HFFc6 (cell line): Measurements from ENCODE around the gene PSMB3. TPM values are rescaled to one million over a fixed set of nuclear protein-coding genes. Genes with fewer than 3 reads are reported as not detected.

Experiments
- DNase-seq: peaks from one replicate; pipeline ENCODE4 v3.0.0-alpha.2; 2018
- H3K27ac Mint-ChIP-seq: 2 replicates; pipeline ENCODE4 v1.8.0; 2020; ENCODE audit warnings: mild to moderate bottlenecking, mixed read lengths
- H3K27me3 Mint-ChIP-seq: 2 replicates; pipeline ENCODE4 v1.8.0; 2021; ENCODE audit warnings: mild to moderate bottlenecking, moderate library complexity, mixed read lengths; ENCODE audit not compliant: insufficient read depth
- H3K36me3 Mint-ChIP-seq: 2 replicates; pipeline ENCODE4 v1.8.0; 2021; ENCODE audit warnings: low read depth, mixed read lengths
- H3K4me1 Mint-ChIP-seq: 2 replicates; pipeline ENCODE4 v1.8.0; 2020; ENCODE audit warnings: low read depth, mixed read lengths
- H3K4me3 Mint-ChIP-seq: 2 replicates; pipeline ENCODE4 v1.8.0; 2020; ENCODE audit warnings: mild to moderate bottlenecking, moderate library complexity, mixed read lengths
- H3K9me3 Mint-ChIP-seq: 2 replicates; pipeline ENCODE4 v1.8.0; 2020; ENCODE audit warnings: mild to moderate bottlenecking, mixed read lengths
- total RNA-seq, 6 experiments: library from RNA; stranded (reverse); fragmentation: NEBNext Ultra II Directional; extraction: Animal tissue kit (Norgen Biotek cat#: 25700); gene quantifications; 2 replicates in 1 of 6; 3 replicates in 5 of 6; pipeline ENCODE4 v1.2.3, GENCODE V29; 2021
- TF ChIP-seq, protein P1 (sequence below): fragments of 200-600 bp; sonication (generic); IDR thresholded peaks from 2 replicates; pipeline ENCODE4 v1.5.0; 2021; ENCODE audit warnings: antibody characterized with exemption, mild to moderate bottlenecking

PSMB3 gene
- total RNA-seq, 6 experiments from 2014 or later: 232 to 273 (median 253) TPM

GRCh38 chr17:38766341-38766740 lies 13.8 kb downstream of the PSMB3 start:
- H3K9me3 Mint-ChIP-seq: no peaks in the 10 kb centered on the region
- no peak for DNase-seq
- H3K4me1 Mint-ChIP-seq: no peaks in the 10 kb centered on the region; the same call in 1 of the 2 replicates
- no peak overlapping the region for H3K4me3 Mint-ChIP-seq
- peaks cover 58% of the 10 kb centered on the region for H3K36me3 Mint-ChIP-seq
- H3K27me3 Mint-ChIP-seq: no peaks in the 10 kb centered on the region; the same call in none of the 2 replicates
- peak overlapping the region; percentile 16; the same call in 1 of the 2 replicates for H3K27ac Mint-ChIP-seq
- TF ChIP-seq, protein P1, sequence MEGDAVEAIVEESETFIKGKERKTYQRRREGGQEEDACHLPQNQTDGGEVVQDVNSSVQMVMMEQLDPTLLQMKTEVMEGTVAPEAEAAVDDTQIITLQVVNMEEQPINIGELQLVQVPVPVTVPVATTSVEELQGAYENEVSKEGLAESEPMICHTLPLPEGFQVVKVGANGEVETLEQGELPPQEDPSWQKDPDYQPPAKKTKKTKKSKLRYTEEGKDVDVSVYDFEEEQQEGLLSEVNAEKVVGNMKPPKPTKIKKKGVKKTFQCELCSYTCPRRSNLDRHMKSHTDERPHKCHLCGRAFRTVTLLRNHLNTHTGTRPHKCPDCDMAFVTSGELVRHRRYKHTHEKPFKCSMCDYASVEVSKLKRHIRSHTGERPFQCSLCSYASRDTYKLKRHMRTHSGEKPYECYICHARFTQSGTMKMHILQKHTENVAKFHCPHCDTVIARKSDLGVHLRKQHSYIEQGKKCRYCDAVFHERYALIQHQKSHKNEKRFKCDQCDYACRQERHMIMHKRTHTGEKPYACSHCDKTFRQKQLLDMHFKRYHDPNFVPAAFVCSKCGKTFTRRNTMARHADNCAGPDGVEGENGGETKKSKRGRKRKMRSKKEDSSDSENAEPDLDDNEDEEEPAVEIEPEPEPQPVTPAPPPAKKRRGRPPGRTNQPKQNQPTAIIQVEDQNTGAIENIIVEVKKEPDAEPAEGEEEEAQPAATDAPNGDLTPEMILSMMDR: no peak

DNA sequence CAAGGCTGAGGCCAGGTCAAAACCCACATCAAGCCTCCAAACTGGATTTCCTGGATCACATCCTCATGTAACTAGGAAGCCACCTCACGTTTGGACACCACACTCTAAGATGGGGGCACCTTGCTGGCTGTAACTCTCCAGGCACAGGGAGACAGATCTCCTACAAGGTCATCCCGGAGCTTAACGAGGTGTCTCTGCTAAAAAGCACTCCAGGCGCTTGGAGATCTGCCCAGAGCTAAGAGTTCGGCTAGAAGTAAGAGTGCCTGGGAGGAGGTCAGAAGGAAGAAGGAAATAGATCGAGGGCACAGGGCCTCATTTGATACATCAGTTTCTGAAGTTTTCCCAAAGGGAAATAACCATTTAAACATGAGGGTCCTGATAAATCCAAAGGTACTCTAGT lies 15.9 kb downstream of the PSMB3 start:
- peak overlapping the region; percentile 49; the same call in 1 of the 2 replicates for H3K27ac Mint-ChIP-seq
- H3K4me1 Mint-ChIP-seq: no peaks in the 10 kb centered on the region; the same call in 1 of the 2 replicates
- no peak overlapping the region for H3K4me3 Mint-ChIP-seq

GRCh38 chr17:38773258-38773657 lies 20.7 kb downstream of the PSMB3 start:
- H3K27ac Mint-ChIP-seq: no peak overlapping the region
- no peak overlapping the region for H3K4me3 Mint-ChIP-seq
- DNase-seq: no peak
- H3K9me3 Mint-ChIP-seq: no peaks in the 10 kb centered on the region
- no peaks in the 10 kb centered on the region; the same call in none of the 2 replicates for H3K27me3 Mint-ChIP-seq
- H3K36me3 Mint-ChIP-seq: peaks cover 37% of the 10 kb centered on the region
- TF ChIP-seq, protein P1: no peak
- H3K4me1 Mint-ChIP-seq: peaks cover 10% of the 10 kb centered on the region

More for the DNA sequence above, 15.9 kb downstream of the PSMB3 start:
- TF ChIP-seq, protein P1: no peak
- no peaks in the 10 kb centered on the region; the same call in none of the 2 replicates for H3K27me3 Mint-ChIP-seq
- H3K9me3 Mint-ChIP-seq: no peaks in the 10 kb centered on the region
- peaks cover 57% of the 10 kb centered on the region for H3K36me3 Mint-ChIP-seq
- no peak for DNase-seq

- Mint-ChIP-seq H3K4me1 (peaks cover 22% of the 10 kb centered on the region), H3K4me3 (no peak overlapping the region), H3K36me3 (peaks cover 35% of the 10 kb centered on the region), H3K27ac (peak overlapping the region; percentile 69), H3K27me3 (no peaks in the 10 kb centered on the region; the same call in 1 of the 2 replicates), H3K9me3 (no peaks in the 10 kb centered on the region)
- TF ChIP-seq, protein P1: no peak
- peak; percentile 39 for DNase-seq
Measured at GRCh38 chr17:38777641-38778250, 25.2 kb downstream of the PSMB3 start.

- H3K9me3 Mint-ChIP-seq: no peaks in the 10 kb centered on the region
- H3K27me3 Mint-ChIP-seq: no peaks in the 10 kb centered on the region; the same call in 1 of the 2 replicates
- DNase-seq: no peak
- H3K4me1 Mint-ChIP-seq: peaks cover 22% of the 10 kb centered on the region
- H3K36me3 Mint-ChIP-seq: peaks cover 26% of the 10 kb centered on the region; the same call in 1 of the 2 replicates
- TF ChIP-seq, protein P1: no peak
- H3K27ac Mint-ChIP-seq: no peak overlapping the region
- no peak overlapping the region for H3K4me3 Mint-ChIP-seq
Measured at GRCh38 chr17:38779965-38780752, 27.6 kb downstream of the PSMB3 start.
